ENCODE measurements around the gene AMACR.

AMACR gene

DNA sequence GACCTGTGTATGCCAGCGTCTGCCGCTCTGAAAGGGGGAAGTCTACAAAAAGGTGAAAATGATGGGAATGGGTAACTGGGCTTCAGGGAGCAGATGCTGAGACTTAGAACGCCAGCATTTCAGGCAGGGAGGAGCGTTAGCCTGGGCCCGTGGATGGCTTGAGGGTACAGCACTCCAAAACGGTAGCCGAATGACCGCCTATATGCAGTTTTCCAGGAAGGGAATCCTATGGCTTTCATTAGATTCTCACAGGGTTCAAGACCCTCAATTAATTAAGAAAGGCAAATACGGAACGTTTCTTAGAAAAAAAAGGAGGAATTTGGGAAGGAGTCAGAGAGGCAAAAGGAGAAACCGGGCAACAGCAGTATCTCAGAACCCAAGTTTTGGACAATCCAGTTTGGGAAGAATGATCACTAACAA is 639 bp downstream of the AMACR start:
- DNase-seq (ENCODE audit: low read depth), result no peak

DNA sequence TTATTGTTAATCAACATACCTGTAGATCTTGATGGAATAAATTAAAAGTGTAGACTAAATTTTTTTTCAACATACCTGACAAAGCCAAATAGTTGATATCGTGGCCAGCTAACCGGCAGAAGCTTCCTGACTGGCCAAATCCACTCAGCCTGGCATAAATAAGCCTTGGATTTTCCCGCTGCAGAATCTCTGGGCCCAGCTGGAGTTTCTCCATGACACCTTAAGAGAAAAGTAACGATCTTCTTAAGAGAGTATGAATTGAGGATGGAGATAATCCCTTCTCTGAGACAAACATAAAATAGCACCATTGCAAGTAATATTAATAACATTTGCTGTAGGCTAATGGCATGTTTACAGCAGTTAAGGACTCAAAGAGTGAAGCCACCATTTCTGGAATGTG is 2.2 kb downstream of the AMACR start:
- DNase-seq (ENCODE audit: low read depth), result no peak

DNA sequence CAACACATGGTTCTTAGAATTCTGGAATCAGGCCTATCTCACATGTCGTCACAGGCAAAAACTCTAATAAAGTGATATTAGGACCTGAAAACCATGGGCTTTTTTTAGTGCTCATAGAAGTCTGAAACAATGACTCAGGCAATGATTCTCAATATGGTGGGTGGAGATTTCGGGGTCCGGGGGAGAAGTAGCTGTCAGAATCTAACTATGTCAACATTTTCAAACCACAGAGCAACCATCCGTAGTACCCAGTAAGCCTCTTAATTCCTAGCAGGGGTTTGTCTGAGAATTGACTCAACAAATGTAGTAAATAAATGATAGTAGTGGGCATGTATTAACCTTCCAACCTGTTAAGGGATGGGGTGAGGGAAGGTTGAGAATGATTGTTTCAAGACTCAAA is 2.6 kb downstream of the AMACR start:
- no peak for DNase-seq (ENCODE audit: low read depth)

DNA sequence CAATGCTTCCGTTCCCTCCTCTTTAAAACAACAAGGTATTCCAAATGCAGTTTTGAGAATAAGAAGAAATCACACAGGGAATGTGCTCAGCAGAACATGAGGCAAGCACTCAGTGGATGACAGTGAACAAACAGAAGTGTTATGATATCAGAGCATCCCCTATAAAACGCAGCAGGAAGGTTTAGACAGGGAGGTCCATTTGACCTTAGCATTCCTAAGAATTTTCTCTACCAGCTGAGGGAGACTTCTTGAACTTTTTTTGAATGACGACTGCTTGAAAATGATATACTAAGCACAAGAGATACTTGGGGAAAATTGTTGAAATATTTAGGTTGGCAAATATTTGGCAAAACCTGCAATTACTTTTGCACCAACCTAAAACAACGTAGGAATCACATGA is 3.9 kb downstream of the AMACR start:
- DNase-seq (ENCODE audit: low read depth), result no peak

DNA sequence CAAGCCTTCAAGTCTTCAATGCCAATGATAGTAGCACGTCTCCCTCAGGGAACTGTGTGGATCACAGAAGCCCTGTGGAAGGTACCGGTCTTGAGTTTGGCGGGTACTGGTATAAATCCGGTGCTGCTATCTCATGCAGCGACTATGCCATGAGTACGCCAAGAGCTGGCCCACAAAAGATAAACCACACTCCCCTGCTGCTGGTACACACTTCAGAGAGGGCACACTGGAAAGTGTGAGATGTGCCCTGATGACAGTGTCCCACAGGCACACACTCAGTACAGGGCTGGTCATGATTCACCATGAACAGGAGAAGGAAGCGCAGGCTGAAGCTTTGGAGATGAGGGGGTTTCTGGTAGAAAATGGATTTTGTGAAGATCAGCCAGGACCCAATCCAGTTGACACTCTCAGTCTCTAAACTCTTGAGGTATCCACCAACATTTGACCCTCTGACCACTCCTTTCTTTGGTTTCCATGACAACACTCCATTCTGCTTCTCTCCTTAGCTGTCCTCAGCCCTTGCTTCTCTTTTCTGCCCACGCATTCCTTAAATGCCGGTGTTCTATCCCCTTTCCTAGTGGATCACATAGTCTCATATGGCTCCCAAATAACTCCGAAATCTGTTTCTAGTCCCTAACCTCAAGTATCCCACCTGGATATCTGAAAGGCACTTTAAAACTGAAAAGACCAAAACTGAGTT is 5.1 kb downstream of the AMACR start:
- no peak for DNase-seq (ENCODE audit: low read depth)

DNA sequence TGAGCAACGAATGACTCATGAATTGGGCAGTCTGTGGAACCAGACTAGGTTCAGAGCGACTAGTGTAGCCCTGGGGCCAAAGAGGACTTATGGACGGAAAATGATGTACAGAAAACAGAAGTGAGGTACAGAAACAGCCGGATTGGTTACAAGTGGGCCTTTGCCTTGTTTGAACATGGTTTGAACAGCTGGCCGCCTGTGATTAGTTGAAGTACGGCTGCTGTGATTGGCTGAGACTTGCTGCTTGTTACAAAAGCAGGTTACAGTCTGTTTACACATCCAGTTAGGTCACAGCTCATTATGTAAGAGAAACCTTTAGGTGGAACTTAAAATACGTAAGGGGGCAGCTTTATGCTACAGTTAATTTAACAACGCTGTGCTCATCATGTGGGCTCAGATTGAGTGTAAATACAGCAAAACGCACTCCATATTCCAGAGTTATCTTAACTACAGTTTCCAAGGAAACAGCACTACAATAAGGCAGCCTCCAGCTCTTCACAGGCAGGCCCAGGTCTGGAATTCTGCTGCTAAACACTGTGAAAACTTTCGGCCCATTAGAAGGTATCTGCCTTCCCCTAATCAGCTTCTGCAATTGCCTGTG is 6.5 kb downstream of the AMACR start:
- no peak for DNase-seq (ENCODE audit: low read depth)

DNA sequence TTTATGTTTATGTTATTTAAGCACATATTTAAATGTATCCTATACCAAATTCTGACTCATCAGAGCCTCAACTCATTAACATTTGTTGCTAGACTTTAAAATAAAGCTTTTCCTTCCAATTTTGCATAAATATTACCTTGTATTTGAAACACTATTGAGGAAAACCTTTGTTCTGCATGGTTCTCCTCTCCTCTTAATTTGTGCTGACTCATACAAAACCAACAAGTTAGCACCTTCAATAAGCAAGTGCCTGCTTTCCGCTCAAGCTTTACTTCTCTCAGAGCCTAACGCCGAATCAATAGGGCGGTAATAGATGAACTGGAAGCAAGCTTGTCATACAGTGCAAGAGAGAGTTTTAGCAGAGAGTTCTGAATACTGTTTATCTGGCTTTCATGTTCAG is 7.9 kb downstream of the AMACR start:
- no peak for DNase-seq (ENCODE audit: low read depth)

DNA sequence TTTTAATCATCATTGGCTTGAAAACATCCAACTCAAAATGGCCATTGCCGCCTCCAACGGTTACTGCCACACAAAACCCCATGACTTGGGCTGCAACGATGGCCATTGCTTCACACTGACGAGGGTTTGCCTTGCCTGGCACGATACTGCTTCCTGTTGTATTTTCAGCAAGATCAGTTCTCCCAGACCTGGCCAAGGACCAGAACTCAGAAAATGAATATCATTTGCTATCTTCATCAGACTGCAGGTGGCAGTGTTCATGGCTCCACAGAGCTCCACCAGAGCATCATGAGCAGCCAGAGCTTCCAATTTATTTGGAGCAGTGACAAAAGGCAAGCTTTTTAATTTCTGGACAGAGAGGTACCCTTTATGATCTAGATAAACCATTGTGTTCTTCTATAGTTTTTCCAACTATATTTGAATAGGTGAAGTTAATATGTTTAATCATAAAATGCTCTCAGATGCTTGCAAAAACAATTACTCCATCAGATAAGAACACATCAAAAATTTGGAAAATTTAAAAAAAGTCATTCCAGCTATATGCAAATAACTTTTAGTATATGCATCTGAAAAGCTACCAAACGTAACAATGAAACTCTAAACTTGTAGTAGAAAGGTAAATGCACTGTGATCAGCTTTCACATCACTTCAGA is 10.4 kb downstream of the AMACR start:
- DNase-seq (ENCODE audit: low read depth), result no peak

DNA sequence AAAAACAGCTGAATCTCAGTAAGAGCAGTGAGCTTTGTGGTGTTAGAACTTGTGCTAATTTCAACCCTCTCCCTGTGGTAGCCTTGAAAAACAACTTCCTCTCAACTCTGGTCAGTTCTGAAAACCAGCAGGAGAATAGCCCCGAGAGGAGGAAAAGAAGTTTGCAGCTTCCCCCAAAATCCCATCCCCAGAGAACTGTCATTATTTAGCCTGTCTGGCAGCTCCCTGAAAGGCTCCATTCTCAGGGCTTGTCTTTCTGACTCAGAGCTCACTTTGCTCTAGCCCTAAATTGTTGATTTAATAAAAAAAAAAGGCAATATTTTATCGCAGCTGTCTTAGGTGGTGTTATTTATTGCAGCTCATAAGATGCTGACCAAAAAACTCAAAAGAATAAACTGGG is 12.0 kb downstream of the AMACR start:
- no peak for DNase-seq (ENCODE audit: low read depth)

DNA sequence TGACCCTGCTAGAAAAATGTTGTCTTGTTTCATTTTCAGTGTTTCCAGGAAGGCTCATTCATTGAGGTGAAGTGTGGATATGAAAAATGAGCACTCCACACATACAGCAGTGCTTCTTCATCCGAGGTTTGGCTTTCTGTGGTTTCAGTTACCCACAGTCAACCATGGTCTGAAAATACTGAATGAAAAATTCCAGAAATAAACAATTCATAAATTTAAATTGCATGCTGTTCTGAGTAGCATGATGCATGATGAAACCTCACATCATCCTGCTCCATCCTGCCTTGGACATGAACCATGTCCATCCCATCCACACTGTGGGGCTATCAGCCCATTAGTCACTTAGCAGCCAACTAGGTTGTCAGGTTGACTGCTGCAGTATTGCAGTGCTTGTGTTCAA is 13.0 kb downstream of the AMACR start:
- DNase-seq (ENCODE audit: low read depth), result no peak

DNA sequence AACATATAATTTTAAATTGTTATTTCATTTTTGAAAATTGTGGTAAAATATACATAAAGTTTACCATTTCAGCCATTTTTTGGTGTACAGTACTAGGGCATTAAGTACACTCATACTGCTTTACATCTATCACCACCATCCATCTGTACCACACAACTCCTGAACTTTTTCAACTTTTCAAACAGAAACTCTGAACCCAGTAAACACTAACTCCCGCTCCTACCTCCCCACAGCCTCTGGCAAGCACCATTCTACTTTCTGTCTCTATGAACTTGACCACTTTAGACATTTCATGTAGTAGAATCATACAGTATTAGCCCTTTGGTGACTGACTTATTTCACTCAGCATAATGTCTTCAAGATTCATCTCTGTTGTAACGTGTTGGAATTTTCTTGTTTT is 15.0 kb downstream of the AMACR start:
- no peak for DNase-seq (ENCODE audit: low read depth)

DNA sequence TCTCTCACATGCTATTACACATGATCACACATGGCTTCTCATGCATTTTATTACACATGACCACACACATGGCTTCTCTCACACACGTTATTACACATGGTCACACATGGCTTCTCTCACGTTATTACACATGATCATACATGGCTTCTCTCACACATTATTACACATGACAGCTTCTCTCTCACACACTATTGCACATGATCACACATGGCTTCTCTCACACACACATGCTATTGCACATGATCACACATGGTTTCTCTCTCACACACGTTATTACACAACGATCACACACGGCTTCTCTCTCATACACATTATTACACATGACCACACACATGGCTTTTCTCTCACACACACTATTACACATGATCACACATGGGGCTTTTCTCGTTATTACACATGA is 22.4 kb downstream of the AMACR start:
- DNase-seq (ENCODE audit: low read depth), result no peak

DNA sequence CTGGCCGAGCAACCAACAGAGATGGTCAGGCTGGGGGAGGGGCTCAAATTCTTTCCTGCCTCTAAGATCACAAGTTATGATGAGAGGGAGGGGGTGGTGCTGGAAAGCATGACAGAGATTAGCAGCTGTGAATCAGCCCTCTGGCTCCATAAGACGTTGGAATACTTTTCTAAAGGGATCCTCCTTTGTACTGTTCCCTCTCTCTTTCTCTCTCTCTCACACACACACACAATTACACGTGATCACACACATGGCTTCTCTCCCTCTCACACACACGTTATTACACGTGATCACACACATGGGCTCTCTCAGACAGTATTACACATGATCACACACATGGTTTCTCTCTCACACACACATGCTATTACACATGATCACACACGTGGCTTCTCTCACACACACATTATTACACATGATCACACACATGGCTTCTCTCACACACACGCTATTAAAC is 23.2 kb downstream of the AMACR start, which contains the start of gene SLC45A2:
Gene SLC45A2 (minus strand): TSS at position 23 of the 454 bp plus-strand sequence. CDS start 110 bp downstream, outside the sequence.
- DNase-seq (ENCODE audit: low read depth), result no peak

DNA sequence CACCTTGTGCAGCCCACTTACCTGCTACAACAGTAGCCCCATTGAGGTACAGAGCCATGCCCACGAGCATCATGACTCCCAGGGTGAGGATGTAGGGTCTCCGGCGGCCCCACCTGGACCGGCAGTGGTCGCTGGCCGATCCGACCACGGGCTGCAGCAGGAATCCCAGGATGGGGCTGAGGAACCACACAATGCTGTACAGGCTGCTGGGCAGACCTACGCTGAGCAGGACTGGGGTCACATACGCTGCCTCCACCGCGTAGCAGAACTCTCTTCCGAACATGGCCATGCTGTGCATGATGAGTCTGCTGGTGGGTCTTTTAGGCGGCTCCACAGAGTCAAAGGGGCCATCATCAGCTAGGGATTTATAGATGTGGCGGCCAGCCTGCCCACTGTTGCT is 23.7 kb downstream of the AMACR start:
- DNase-seq (ENCODE audit: low read depth), result no peak

DNA sequence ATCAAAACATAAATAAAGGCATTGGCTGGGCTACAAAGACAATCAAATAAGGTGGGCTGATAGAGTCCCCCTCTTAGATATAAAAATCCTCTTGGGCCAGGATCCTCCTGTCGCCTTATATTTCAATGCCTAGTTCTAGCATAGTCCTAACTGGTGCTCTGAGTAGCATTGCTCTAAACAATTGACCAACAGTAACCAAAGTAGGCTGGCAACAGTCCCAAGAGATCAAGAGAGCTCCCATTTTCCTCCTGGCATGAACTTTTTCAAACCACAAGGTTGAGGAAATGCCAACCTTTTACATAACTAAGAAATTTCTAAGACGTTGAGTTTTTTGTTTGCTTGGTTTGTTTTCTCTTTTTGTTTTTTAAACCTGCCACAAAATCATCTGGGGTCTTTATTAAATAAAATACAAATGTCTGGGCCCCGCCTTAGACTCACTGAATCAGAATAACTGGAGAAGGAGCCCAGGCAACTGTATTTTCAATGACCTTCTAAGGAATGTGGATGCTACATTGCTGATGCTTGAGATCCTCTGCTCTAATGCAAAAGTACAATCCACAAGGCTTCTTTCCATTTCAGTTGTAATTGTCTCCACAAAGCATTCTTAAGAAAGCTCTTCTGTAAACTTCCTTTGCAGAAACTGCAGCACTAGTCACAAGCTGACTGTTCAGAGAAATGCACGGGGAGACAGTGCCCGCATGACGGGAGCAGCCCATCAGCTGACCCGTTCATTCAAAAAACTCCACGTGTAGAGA is 26.3 kb downstream of the AMACR start:
- peak; percentile 38 for DNase-seq (ENCODE audit: low read depth)

DNA sequence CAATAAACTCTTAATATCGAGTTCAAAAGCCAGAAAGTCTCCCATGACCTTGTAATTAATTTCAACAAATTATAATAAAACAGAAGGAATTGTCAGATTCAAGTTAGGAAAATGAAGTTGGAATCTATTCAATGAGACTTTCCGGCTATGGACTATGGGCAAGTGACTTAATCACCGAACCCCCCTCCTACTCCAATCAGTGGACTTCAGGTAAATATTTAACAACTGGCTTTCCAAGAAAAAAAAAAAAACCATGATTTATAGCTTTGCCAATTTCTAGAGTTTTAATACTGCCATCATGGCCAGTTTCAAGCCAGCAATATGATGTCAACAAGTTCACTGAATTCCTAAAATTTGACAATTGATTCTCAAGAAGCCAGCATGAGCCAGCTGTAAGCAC is 27.8 kb downstream of the AMACR start:
- DNase-seq (ENCODE audit: low read depth), result no peak

DNA sequence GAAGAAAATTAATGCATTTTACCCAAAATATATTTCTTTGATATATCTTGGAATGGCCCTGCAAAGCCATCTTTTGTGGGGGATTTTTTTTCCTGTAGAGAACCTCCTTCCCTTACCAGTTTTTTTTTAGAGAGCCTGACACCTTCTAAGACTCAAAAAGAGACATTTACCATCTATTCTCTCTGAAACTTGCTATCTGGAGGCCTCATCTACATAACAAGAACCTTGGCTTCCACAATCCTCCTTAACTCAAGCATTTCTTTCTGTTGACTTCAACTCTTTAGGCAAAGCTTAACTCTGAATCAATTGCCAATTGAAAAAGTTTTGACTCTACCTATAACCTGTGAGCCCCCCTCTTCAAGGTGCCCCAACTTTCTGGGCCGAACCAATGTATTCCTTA is 29.5 kb downstream of the AMACR start:
- DNase-seq (ENCODE audit: low read depth), result no peak

DNA sequence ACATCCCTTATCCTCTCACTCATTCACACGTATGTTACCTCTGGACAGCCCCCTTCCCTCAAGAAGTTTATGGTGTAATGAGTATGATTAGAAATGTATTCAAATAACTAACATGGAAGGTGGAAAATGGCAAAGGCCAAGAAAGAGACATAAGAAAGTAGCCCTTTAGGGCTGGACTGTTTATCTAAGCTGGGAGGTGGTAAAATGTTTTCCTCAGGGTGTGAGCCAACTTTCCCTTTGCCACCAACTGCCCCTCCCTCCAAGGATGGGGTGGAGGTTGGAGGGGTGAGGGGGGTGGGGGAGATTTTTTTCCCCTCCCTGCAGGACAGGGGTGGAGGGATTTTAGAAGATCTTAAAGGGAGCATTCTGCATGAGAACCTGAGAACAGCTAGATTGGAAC is 31.5 kb downstream of the AMACR start:
- DNase-seq (ENCODE audit: low read depth), result no peak

DNA sequence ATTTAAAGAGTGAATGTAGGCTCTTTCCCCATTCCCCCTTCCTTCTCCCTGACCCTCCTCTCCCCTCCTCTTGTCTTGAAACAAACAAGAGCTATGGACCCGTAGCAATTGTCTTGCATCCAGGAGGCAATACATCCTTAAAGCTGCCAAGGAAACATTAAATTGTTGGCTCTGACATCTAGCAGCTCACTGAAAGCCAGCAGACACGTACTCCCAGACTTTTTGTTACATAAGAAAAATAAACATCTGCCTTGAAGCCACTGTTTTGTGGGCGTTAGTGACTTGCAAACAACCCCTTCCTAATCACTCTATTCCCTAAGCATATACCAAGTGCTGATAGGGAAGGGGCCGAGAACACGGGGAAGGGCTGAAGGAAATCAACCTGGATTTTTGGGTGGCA is 32.0 kb downstream of the AMACR start:
- no peak for DNase-seq (ENCODE audit: low read depth)

DNA sequence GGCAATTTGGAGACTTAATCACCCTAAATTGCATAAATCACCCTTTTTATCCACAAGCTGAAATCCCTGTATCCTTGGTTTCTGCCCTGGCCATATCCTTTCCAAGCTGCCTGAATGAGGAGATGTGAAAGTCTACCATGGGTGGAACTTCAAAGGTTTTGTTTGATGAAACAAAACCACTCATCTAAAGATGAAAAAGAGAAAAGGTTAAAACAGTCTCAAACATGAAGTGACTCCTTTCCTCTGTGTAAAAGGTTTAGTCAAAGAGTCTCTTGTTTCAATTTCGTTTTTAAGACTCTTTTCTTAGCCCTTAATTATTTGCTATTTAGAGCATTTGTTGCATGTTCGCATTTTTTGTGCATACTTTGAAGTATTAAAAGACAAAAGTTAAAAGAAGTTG is 34.6 kb downstream of the AMACR start:
- no peak for DNase-seq (ENCODE audit: low read depth)

DNA sequence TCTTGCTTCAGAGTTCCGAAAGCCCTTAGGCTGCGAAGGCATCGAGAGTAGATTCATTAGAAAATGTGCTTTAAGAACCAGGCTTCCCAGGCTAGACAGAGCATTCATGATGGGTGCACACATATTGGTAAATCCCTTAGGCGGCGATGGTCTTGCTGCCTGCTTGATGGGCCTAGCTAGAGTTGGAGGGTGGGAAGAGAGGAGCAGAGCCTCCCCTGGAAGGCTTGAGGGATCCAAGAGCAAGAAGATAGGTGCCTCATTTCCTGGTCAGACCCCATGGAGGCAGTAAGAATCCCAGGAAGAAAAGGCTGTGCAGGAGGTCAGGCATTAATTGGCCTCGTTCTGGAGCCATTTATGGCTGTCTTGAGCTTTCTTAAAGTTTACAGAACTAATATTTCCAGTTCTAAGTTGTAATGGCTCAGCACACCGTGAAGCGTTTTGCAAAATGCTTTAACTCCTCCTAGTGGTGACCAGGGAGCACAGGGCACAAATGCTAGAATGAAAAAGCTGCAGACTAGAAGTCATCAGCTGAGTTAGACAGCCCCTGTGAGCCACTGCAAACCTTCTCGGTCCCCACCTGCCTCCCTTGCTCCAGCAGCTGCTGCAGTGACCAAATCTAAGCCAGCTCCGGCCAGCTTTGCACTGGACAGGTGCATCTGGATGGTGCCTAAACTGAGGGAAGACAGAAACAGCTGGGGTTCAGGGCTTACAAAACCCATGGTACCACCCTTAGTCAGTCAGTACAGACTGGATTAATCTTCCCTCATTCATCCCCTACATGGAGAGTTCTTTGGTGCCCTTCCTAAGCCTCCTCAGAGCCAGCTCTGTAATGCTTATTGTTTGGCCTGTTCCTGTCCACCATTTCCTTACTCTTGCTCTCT is 38.0 kb downstream of the AMACR start:
- DNase-seq (ENCODE audit: low read depth), result peak; percentile 36

Data from HS-27A (cell line).